Femur (tissue), 1 donor: ENCODE results near the gene TTI1.

ENCODE experiments used
- DNase-seq: peaks from one replicate; pipeline ENCODE4 v3.0.0-alpha.2; 2017

TTI1 gene

GRCh38 chr20:37958856-37959520 lies 74.3 kb downstream of the TTI1 start:
- DNase-seq: peak; percentile 1

GRCh38 chr20:37956107-37956585 lies 77.1 kb downstream of the TTI1 start:
- DNase-seq: peak; percentile 3

- no peak for DNase-seq
Measured at GRCh38 chr20:37955511-37955910, 77.7 kb downstream of the TTI1 start.

GRCh38 chr20:37954626-37955025 lies 78.6 kb downstream of the TTI1 start:
- DNase-seq: no peak

- no peak for DNase-seq
Measured at GRCh38 chr20:37954190-37954589, 79.1 kb downstream of the TTI1 start.

GRCh38 chr20:37948956-37949355 lies 84.3 kb downstream of the TTI1 start:
- DNase-seq: peak; percentile 4

- peak; percentile 0 for DNase-seq
Measured at GRCh38 chr20:37947943-37948342, 85.3 kb downstream of the TTI1 start.

- DNase-seq: peak; percentile 7
Measured at GRCh38 chr20:37946946-37947345, 86.3 kb downstream of the TTI1 start.

GRCh38 chr20:37945091-37945547 lies 88.1 kb downstream of the TTI1 start:
- peak; percentile 6 for DNase-seq

GRCh38 chr20:37944456-37944981 lies 88.7 kb downstream of the TTI1 start:
- peak; percentile 10 for DNase-seq

GRCh38 chr20:37943501-37944455 lies 89.5 kb downstream of the TTI1 start:
- DNase-seq: peak; percentile 10

GRCh38 chr20:37943033-37943432 lies 90.2 kb downstream of the TTI1 start:
- peak; percentile 9 for DNase-seq

- no peak for DNase-seq
Measured at GRCh38 chr20:37941992-37942391, 91.3 kb downstream of the TTI1 start.

GRCh38 chr20:37941332-37941731 lies 91.9 kb downstream of the TTI1 start:
- DNase-seq: peak; percentile 11

- peak; percentile 1 for DNase-seq
Measured at GRCh38 chr20:37940858-37941257, 92.4 kb downstream of the TTI1 start.

- peak; percentile 5 for DNase-seq
Measured at GRCh38 chr20:37939701-37940560, 93.3 kb downstream of the TTI1 start.

- DNase-seq: no peak
Measured at GRCh38 chr20:37938954-37939353, 94.3 kb downstream of the TTI1 start.

- no peak for DNase-seq
Measured at GRCh38 chr20:37938181-37938750, 95.0 kb downstream of the TTI1 start.

- no peak for DNase-seq
Measured at GRCh38 chr20:37937686-37938085, 95.6 kb downstream of the TTI1 start.

- no peak for DNase-seq
Measured at GRCh38 chr20:37936451-37936850, 96.8 kb downstream of the TTI1 start.

GRCh38 chr20:37936041-37936440 lies 97.2 kb downstream of the TTI1 start:
- no peak for DNase-seq

- no peak for DNase-seq
Measured at GRCh38 chr20:37935435-37935834, 97.8 kb downstream of the TTI1 start.
